GM19328 (cell line): ENCODE measurements around the gene KRTAP10-6.
"Not testable (repeated sequence)": the region's sequence is repeated elsewhere in the genome, so short reads cannot be mapped to it uniquely, and the experiment has no call there.

Experiments used
- ATAC-seq: cut with Tn5 transposase; IDR thresholded peaks from one replicate; pipeline ENCODE4 v1.9.1; 2021; ENCODE audit warnings: mild to moderate bottlenecking, moderate library complexity; ENCODE audit not compliant: unreplicated experiment

The KRTAP10-6 gene

GRCh38 chr21:44600118-44600978 is 8.0 kb upstream of the KRTAP10-6 start, which contains the start of gene KRTAP10-7:
Gene KRTAP10-7, plus strand, starts transcription at chr21:44600597. Its CDS starts 25 bp downstream, at chr21:44600622.
- ATAC-seq: not testable (repeated sequence)

GRCh38 chr21:44599264-44600029 is 7.1 kb upstream of the KRTAP10-6 start:
- no peak for ATAC-seq

- ATAC-seq: no peak
Observed at GRCh38 chr21:44598061-44598460, 5.8 kb upstream of the KRTAP10-6 start.

GRCh38 chr21:44596068-44596725 is 3.9 kb upstream of the KRTAP10-6 start:
- no peak for ATAC-seq

GRCh38 chr21:44595524-44595923 is 3.2 kb upstream of the KRTAP10-6 start:
- no peak for ATAC-seq

- no peak for ATAC-seq
Observed at GRCh38 chr21:44594406-44594916, 2.2 kb upstream of the KRTAP10-6 start.

GRCh38 chr21:44593598-44594405 is 1.5 kb upstream of the KRTAP10-6 start:
- ATAC-seq: no peak

GRCh38 chr21:44591801-44592130 is 539 bp downstream of the KRTAP10-6 start:
- ATAC-seq: not testable (repeated sequence)

- ATAC-seq: not testable (repeated sequence)
Observed at GRCh38 chr21:44590897-44591800, 1.2 kb downstream of the KRTAP10-6 start.

GRCh38 chr21:44590311-44590721 is 2.0 kb downstream of the KRTAP10-6 start:
- ATAC-seq: no peak

- ATAC-seq: no peak
Observed at GRCh38 chr21:44589586-44590305, 2.6 kb downstream of the KRTAP10-6 start.

GRCh38 chr21:44589094-44589493 is 3.2 kb downstream of the KRTAP10-6 start:
- no peak for ATAC-seq

GRCh38 chr21:44585892-44586291 is 6.4 kb downstream of the KRTAP10-6 start:
- no peak for ATAC-seq

GRCh38 chr21:44583800-44584147 is 8.5 kb downstream of the KRTAP10-6 start:
- no peak for ATAC-seq

GRCh38 chr21:44583089-44583799 is 9.1 kb downstream of the KRTAP10-6 start:
- no peak for ATAC-seq

GRCh38 chr21:44582055-44582454 is 10.2 kb downstream of the KRTAP10-6 start:
- no peak for ATAC-seq

GRCh38 chr21:44581158-44581557 is 11.1 kb downstream of the KRTAP10-6 start:
- no peak for ATAC-seq

GRCh38 chr21:44580231-44580821 is 12.0 kb downstream of the KRTAP10-6 start, which contains the start of gene KRTAP10-5:
Gene KRTAP10-5, minus strand, starts transcription at chr21:44580604. Its CDS starts 26 bp downstream, at chr21:44580578.
- not testable (repeated sequence) for ATAC-seq
